Nephron (organoid): ENCODE measurements around the gene PA2G4.

Experiments
- H3K27ac Mint-ChIP-seq, 3 experiments: 2 replicates each; pipeline ENCODE4 v1.8.0; 2020; ENCODE audit warnings: mixed read lengths in 3 of 3, mild to moderate bottlenecking in 2 of 3, moderate library complexity in 1 of 3
- H3K27me3 Mint-ChIP-seq: 2 replicates; pipeline ENCODE4 v1.8.0; 2021; ENCODE audit warnings: low read depth, mild to moderate bottlenecking, moderate library complexity, mixed read lengths
- H3K36me3 Mint-ChIP-seq: 2 replicates; pipeline ENCODE4 v1.8.0; 2020; ENCODE audit warnings: low read depth, mixed read lengths
- H3K4me1 Mint-ChIP-seq: 2 replicates; pipeline ENCODE4 v1.8.0; 2020; ENCODE audit warnings: mixed read lengths
- H3K4me3 Mint-ChIP-seq, 3 experiments: 2 replicates each; pipeline ENCODE4 v1.8.0; 2020; ENCODE audit warnings: mild to moderate bottlenecking in 3 of 3, mixed read lengths in 3 of 3, moderate library complexity in 2 of 3
- H3K9me3 Mint-ChIP-seq: 2 replicates; pipeline ENCODE4 v1.8.0; 2020; ENCODE audit warnings: mixed read lengths
- CTCF ChIP-seq, 3 experiments: fragments of 200-600 bp; sonication (generic); IDR thresholded peaks; one replicate each; pipeline ENCODE4 v1.5.0; 2021; ENCODE audit warnings: antibody characterized with exemption in 3 of 3; ENCODE audit not compliant: unreplicated experiment in 3 of 3

The PA2G4 gene

GRCh38 chr12:56158029-56158925 is 53.9 kb downstream of the PA2G4 start, which contains the start of gene MYL6:
Gene MYL6, plus strand, starts transcription at chr12:56158359. Its CDS starts 43 bp downstream, at chr12:56158402.
- no peak for TF ChIP-seq CTCF (IDR thresholded peaks at IDR 0.05; ENCODE audit: unreplicated experiment in 3 of 3)
- Mint-ChIP-seq H3K27ac (peak within 1 kb of the TSS; percentile 99 to 100 (median 100)), H3K4me1 (peaks cover 63% of the 10 kb centered on the region), H3K36me3 (peaks cover 53% of the 10 kb centered on the region), H3K4me3 (peak within 1 kb of the TSS; percentile 94 to 97 (median 96)), H3K27me3 (no peaks in the 10 kb centered on the region), H3K9me3 (no peaks in the 10 kb centered on the region)

- Mint-ChIP-seq H3K27me3 (no peaks in the 10 kb centered on the region), H3K4me1 (peaks cover 56% of the 10 kb centered on the region), H3K27ac (peak overlapping the region; percentile 99 to 100 (median 100)), H3K9me3 (no peaks in the 10 kb centered on the region), H3K36me3 (peaks cover 60% of the 10 kb centered on the region), H3K4me3 (peak overlapping the region; percentile 94 to 97 (median 96))
- no peak for TF ChIP-seq CTCF (IDR thresholded peaks at IDR 0.05; ENCODE audit: unreplicated experiment in 3 of 3)
These were observed 54.6 kb downstream of the PA2G4 start for GRCh38 chr12:56158926-56159461.

- Mint-ChIP-seq H3K27ac (peak overlapping the region; percentile 99 to 100 (median 100)), H3K9me3 (no peaks in the 10 kb centered on the region), H3K4me1 (peaks cover 49% of the 10 kb centered on the region), H3K27me3 (no peaks in the 10 kb centered on the region), H3K36me3 (peaks cover 66% of the 10 kb centered on the region), H3K4me3 (peak overlapping the region; percentile 94 to 97 (median 96))
- no peak for TF ChIP-seq CTCF (IDR thresholded peaks at IDR 0.05; ENCODE audit: unreplicated experiment in 3 of 3)
These were observed 55.3 kb downstream of the PA2G4 start for GRCh38 chr12:56159482-56160192.

- H3K4me1 Mint-ChIP-seq: peaks cover 43% of the 10 kb centered on the region
- no peaks in the 10 kb centered on the region for H3K9me3 Mint-ChIP-seq
- no peak for TF ChIP-seq CTCF (IDR thresholded peaks at IDR 0.05; ENCODE audit: unreplicated experiment in 3 of 3)
- H3K27ac Mint-ChIP-seq: peak overlapping the region; percentile 99 to 100 (median 100)
- H3K36me3 Mint-ChIP-seq: peaks cover 65% of the 10 kb centered on the region
- no peaks in the 10 kb centered on the region for H3K27me3 Mint-ChIP-seq
- H3K4me3 Mint-ChIP-seq: peak overlapping the region; percentile 94 to 97 (median 96)
These were observed 55.9 kb downstream of the PA2G4 start for GRCh38 chr12:56160193-56160763.

GRCh38 chr12:56160894-56161689 is 56.7 kb downstream of the PA2G4 start:
- Mint-ChIP-seq H3K36me3 (peaks cover 65% of the 10 kb centered on the region), H3K9me3 (no peaks in the 10 kb centered on the region), H3K4me1 (peaks cover 43% of the 10 kb centered on the region), H3K27ac (peak overlapping the region; percentile 99 to 100 (median 100)), H3K27me3 (no peaks in the 10 kb centered on the region), H3K4me3 (peak overlapping the region; percentile 94 to 97 (median 96))
- TF ChIP-seq CTCF (IDR thresholded peaks at IDR 0.05; ENCODE audit: unreplicated experiment in 3 of 3): no peak
